Duodenal mucosa (tissue), 2 donors: ENCODE measurements around the gene CNOT6L.

Experiments used
- H3K27ac ChIP-seq: one replicate; pipeline ENCODE4 v1.7.0; 2013; ENCODE audit warnings: low read depth, low read length
- H3K27me3 ChIP-seq, 2 donors: one replicate each; pipeline ENCODE4 v1.7.0; 2013; ENCODE audit warnings: low read length in 2 of 2, control low read depth in 1 of 2; ENCODE audit not compliant: insufficient read depth in 2 of 2, control insufficient read depth in 1 of 2
- H3K36me3 ChIP-seq, 2 donors: one replicate each; pipeline ENCODE4 v1.7.0; 2013; ENCODE audit warnings: low read length in 2 of 2, control low read depth in 1 of 2; ENCODE audit not compliant: insufficient read depth in 2 of 2, control insufficient read depth in 1 of 2
- H3K4me1 ChIP-seq, 2 donors: one replicate each; pipeline ENCODE4 v1.7.0; 2013; ENCODE audit warnings: low read length in 2 of 2, control low read depth in 1 of 2; ENCODE audit not compliant: insufficient read depth in 2 of 2, control insufficient read depth in 1 of 2
- H3K4me3 ChIP-seq, 2 donors: one replicate each; pipeline ENCODE4 v1.7.0; 2013; ENCODE audit warnings: low read length in 2 of 2, low read depth in 1 of 2
- H3K9ac ChIP-seq, 2 donors: one replicate each; pipeline ENCODE4 v1.7.0; 2013; ENCODE audit warnings: low read length in 2 of 2, low read depth in 1 of 2
- H3K9me3 ChIP-seq, 2 donors: one replicate each; pipeline ENCODE4 v1.7.0; 2013; ENCODE audit warnings: low read length in 2 of 2, control low read depth in 1 of 2; ENCODE audit not compliant: control insufficient read depth in 1 of 2

Gene CNOT6L

DNA sequence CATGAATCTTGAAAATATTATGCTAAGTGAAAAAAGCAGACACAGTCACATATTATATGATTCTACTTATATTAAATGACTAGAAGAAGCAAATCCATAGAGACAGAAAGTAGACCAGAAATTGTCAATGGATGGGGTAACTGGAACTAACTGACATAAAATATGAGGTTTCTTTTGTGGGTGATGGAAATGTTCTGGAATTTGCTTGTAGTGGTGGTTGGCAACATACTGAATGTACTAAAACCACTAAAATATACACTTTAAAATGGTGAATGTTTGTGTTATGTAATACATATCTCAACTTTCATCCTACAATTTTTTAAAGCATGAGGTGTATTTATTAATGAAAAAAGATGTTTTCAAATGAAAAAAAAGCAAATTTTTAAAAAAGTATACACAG lies 14.7 kb downstream of the CNOT6L start:
- Histone ChIP-seq H3K4me3 (no peak overlapping the region), H3K9me3 (no peaks in the 10 kb centered on the region), H3K4me1 (peaks cover 19 to 21% of the 10 kb centered on the region in 2 donors), H3K27me3 (no peaks in the 10 kb centered on the region), H3K27ac (no peak overlapping the region), H3K36me3 (no peaks in the 10 kb centered on the region), H3K9ac (no peak overlapping the region)

GRCh38 chr4:77802402-77802801 lies 16.8 kb downstream of the CNOT6L start:
- Histone ChIP-seq H3K4me1 (peaks cover 19 to 27% of the 10 kb centered on the region in 2 donors), H3K27ac (no peak overlapping the region)

GRCh38 chr4:77801260-77801608 lies 17.9 kb downstream of the CNOT6L start:
- Histone ChIP-seq H3K27ac (no peak overlapping the region), H3K27me3 (no peaks in the 10 kb centered on the region), H3K9me3 (no peaks in the 10 kb centered on the region), H3K9ac (no peak overlapping the region), H3K4me1 (peaks cover 19 to 26% of the 10 kb centered on the region in 2 donors), H3K36me3 (no peaks in the 10 kb centered on the region), H3K4me3 (no peak overlapping the region)

More at GRCh38 chr4:77802402-77802801, 16.8 kb downstream of the CNOT6L start:
- no peaks in the 10 kb centered on the region for H3K9me3 ChIP-seq
- H3K36me3 ChIP-seq: no peaks in the 10 kb centered on the region
- H3K4me3 ChIP-seq: no peak overlapping the region
- no peaks in the 10 kb centered on the region for H3K27me3 ChIP-seq
- no peak overlapping the region for H3K9ac ChIP-seq

- Histone ChIP-seq H3K9me3 (no peaks in the 10 kb centered on the region), H3K36me3 (no peaks in the 10 kb centered on the region), H3K4me3 (no peak overlapping the region), H3K9ac (no peak overlapping the region), H3K27me3 (no peaks in the 10 kb centered on the region), H3K4me1 (peaks cover 19 to 26% of the 10 kb centered on the region in 2 donors), H3K27ac (no peak overlapping the region)
Measured at GRCh38 chr4:77800483-77801259, 18.5 kb downstream of the CNOT6L start.

- Histone ChIP-seq H3K36me3 (peaks cover 0 to 3% of the 10 kb centered on the region in 2 donors), H3K27ac (no peak overlapping the region), H3K9ac (no peak overlapping the region), H3K4me1 (peaks cover 19 to 26% of the 10 kb centered on the region in 2 donors), H3K27me3 (no peaks in the 10 kb centered on the region), H3K4me3 (no peak overlapping the region), H3K9me3 (no peaks in the 10 kb centered on the region)
Measured at GRCh38 chr4:77800077-77800476, 19.1 kb downstream of the CNOT6L start.

DNA sequence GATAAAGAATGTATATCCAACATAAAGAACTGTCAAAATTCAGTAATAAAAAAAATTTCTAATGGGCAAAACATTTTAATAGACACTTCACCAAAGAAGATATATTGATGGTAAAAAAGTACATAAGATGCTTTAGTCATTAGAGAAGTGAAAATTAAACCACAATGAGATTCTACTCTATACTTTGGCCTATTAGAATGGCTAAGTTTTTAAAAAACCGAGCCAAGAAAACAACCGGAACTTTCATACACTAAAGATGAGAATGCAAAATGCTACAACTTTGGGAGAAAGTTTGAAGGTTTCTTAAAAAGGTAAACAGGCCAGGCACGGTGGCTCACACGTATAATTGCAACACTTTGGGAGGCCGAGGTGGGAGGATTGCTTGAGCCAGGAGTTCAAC lies 20.8 kb downstream of the CNOT6L start:
- H3K27me3 ChIP-seq: no peaks in the 10 kb centered on the region
- H3K9ac ChIP-seq: no peak overlapping the region
- peaks cover 0 to 3% of the 10 kb centered on the region in 2 donors for H3K36me3 ChIP-seq
- peaks cover 19 to 26% of the 10 kb centered on the region in 2 donors for H3K4me1 ChIP-seq
- no peak overlapping the region for H3K27ac ChIP-seq
- H3K9me3 ChIP-seq: no peaks in the 10 kb centered on the region
- no peak overlapping the region for H3K4me3 ChIP-seq

DNA sequence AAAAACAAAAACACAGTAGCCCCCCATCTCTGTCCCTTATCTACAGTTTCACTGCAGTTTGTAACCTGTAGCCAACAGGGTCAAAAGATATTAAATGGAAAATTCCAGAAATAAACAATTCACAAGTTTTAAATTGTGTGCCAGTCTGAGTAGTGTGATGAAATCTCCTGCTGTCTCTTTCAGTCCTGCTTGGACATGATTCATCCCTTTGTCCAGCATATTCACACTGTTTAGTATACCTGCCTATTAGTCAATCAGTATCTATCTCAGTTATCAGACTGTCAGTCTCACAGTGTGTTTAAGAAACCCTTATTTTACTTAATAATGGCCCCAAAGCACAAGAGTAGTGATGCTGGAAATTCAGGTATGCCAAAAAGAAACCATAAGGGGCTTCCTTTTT lies 21.9 kb downstream of the CNOT6L start:
- Histone ChIP-seq H3K36me3 (peaks cover 0 to 3% of the 10 kb centered on the region in 2 donors), H3K9me3 (no peaks in the 10 kb centered on the region), H3K4me3 (no peak overlapping the region), H3K9ac (no peak overlapping the region), H3K4me1 (peaks cover 10 to 21% of the 10 kb centered on the region in 2 donors), H3K27ac (no peak overlapping the region), H3K27me3 (no peaks in the 10 kb centered on the region)

DNA sequence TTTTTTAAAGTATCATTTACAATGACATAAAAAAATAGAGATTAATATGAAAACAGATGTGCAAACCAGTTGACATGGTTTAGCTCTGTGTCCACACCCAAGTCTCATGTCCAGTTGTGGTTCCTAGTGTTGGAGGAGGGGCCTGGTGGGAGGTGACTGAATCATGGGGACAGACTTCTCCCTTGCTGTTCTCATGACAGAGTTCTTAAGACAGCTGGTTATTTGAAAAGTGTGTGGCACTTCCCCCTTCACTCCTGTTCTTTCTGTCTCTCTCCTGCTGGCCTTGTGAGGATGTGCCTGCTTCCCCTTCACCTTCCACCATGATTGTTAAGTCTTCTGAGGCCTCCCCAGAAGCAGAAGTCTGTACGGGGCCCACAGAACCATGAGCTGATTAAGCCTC lies 23.8 kb downstream of the CNOT6L start:
- peaks cover 0 to 9% of the 10 kb centered on the region in 2 donors for H3K4me1 ChIP-seq

DNA sequence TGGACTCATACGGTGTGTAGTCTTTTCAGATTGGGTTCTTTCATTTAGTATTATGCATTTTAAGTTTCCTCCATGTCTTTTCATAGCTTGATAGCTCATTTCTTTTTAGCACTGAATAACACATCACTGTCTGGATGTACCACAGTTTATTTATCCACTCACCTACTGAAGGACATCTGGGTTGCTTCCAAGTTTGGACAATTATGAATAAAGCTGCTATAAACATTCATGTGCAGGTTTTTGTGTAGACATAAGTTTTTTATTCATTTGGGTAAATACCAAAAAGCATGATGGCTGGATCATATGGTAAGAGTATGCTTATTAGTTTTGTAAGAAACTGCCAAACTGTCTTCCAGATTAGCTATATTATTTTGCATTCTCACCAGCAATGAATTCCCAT lies 29.0 kb downstream of the CNOT6L start:
- Histone ChIP-seq H3K27me3 (no peaks in the 10 kb centered on the region), H3K36me3 (no peaks in the 10 kb centered on the region), H3K9ac (no peak overlapping the region), H3K27ac (no peak overlapping the region), H3K4me3 (no peak overlapping the region), H3K9me3 (no peaks in the 10 kb centered on the region), H3K4me1 (no peaks in the 10 kb centered on the region)

More for the DNA sequence above, 23.8 kb downstream of the CNOT6L start:
- H3K9ac ChIP-seq: no peak overlapping the region
- no peak overlapping the region for H3K4me3 ChIP-seq
- H3K27ac ChIP-seq: no peak overlapping the region
- no peaks in the 10 kb centered on the region for H3K9me3 ChIP-seq
- peaks cover 0 to 3% of the 10 kb centered on the region in 2 donors for H3K36me3 ChIP-seq
- no peaks in the 10 kb centered on the region for H3K27me3 ChIP-seq

GRCh38 chr4:77788990-77789389 lies 30.2 kb downstream of the CNOT6L start:
- Histone ChIP-seq H3K27me3 (no peaks in the 10 kb centered on the region), H3K4me3 (no peak overlapping the region), H3K4me1 (no peaks in the 10 kb centered on the region), H3K27ac (no peak overlapping the region), H3K36me3 (no peaks in the 10 kb centered on the region), H3K9ac (no peak overlapping the region), H3K9me3 (no peaks in the 10 kb centered on the region)
